DND-41 (cell line): ENCODE results near the gene PTGR1.
"Not testable (repeated sequence)": the region's sequence is repeated elsewhere in the genome, so short reads cannot be mapped to it uniquely, and the experiment has no call there.

Experiments used
- ATAC-seq: fragments of 200-7000 bp; cut with Tn5 transposase; 3 replicates; pipeline ENCODE4 v1.9.1; 2021; ENCODE audit warnings: low read depth; ENCODE audit not compliant: insufficient read depth
- DNase-seq: peaks from one replicate; pipeline ENCODE4 v3.0.0-alpha.2; 2020
- H2AFZ ChIP-seq: 2 replicates; pipeline ENCODE4 v1.6.0; 2012; ENCODE audit warnings: low read depth, low read length
- H3K27ac ChIP-seq: 2 replicates; pipeline ENCODE4 v1.5.1; 2012; ENCODE audit warnings: low read length, inconsistent platforms
- H3K27me3 ChIP-seq: fragments of 200-600 bp; sonication (generic); 2 replicates; pipeline ENCODE4 v1.6.0; 2012; ENCODE audit warnings: low read length, mild to moderate bottlenecking, inconsistent platforms; ENCODE audit not compliant: insufficient read depth, poor library complexity
- H3K36me3 ChIP-seq: 2 replicates; pipeline ENCODE4 v1.5.1; 2012; ENCODE audit warnings: low read length, inconsistent platforms; ENCODE audit not compliant: insufficient read depth
- H3K4me1 ChIP-seq: 2 replicates; pipeline ENCODE4 v1.5.1; 2012; ENCODE audit warnings: mild to moderate bottlenecking, low read length; ENCODE audit not compliant: insufficient read depth
- H3K4me2 ChIP-seq: 2 replicates; pipeline ENCODE4 v1.6.0; 2012; ENCODE audit warnings: mild to moderate bottlenecking, moderate library complexity, low read length, inconsistent platforms; ENCODE audit not compliant: insufficient read depth
- H3K4me3 ChIP-seq, 2 experiments: fragments of 200-600 bp in 1 of 2; shearing (Covaris generic) in 1 of 2; 2 replicates each; pipeline ENCODE4 v1.5.1; 2012 to 2016; ENCODE audit warnings: inconsistent platforms in 2 of 2, low read length in 2 of 2, mild to moderate bottlenecking in 2 of 2, low read depth in 1 of 2, moderate library complexity in 1 of 2
- H3K79me2 ChIP-seq: 2 replicates; pipeline ENCODE4 v1.6.0; 2012; ENCODE audit warnings: low read length, inconsistent platforms; ENCODE audit not compliant: insufficient read depth
- H3K9ac ChIP-seq: 2 replicates; pipeline ENCODE4 v1.6.0; 2012; ENCODE audit warnings: low read depth, mild to moderate bottlenecking, inconsistent platforms, low read length, moderate library complexity
- H3K9me3 ChIP-seq: 2 replicates; pipeline ENCODE4 v1.5.1; 2012; ENCODE audit warnings: low read length, moderate library complexity, mild to moderate bottlenecking, inconsistent platforms; ENCODE audit not compliant: insufficient read depth, severe bottlenecking
- H4K20me1 ChIP-seq: 2 replicates; pipeline ENCODE4 v1.6.0; 2012; ENCODE audit warnings: low read length; ENCODE audit not compliant: insufficient read depth
- EZH2 ChIP-seq: IDR thresholded peaks from 3 replicates; pipeline ENCODE4 v1.6.1; 2012; ENCODE audit warnings: borderline replicate concordance, low read depth, mild to moderate bottlenecking, moderate library complexity, low read length, inconsistent platforms; ENCODE audit not compliant: severe bottlenecking
- TF ChIP-seq, protein P1 (sequence below): IDR thresholded peaks from 2 replicates; pipeline ENCODE4 v1.5.1; 2012; ENCODE audit warnings: borderline replicate concordance, low read length, moderate library complexity, mild to moderate bottlenecking; ENCODE audit not compliant: poor library complexity, severe bottlenecking; ENCODE audit errors: extremely low read depth

The PTGR1 gene

DNA sequence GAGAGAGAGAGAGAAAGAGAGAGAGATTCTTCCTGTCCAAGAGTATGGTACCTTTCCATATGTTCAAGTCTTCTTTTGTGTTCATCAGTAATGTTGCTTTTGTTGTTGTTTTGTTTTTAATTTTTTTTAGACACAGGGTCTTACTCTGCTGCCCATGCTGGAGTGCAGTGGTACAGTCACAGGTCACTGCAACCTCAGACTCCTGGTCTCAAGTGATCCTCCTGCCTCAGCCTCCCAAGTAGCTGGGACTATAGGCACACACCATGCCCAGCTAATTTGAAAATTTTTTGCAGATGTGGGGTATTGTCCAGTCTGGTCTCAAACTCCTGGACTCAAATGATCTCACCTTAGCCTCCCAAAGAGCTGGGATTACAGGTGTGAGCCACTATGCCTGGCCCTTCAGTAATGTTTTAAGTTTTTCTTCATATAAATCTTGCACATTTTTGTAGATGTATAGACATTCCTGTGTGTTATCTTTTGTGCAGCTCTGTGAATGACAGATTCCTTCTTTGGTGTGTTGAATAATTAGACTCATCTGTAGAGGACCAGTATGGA lies 38.2 kb downstream of the PTGR1 start:
- DNase-seq = no peak
- no peak for TF ChIP-seq EZH2
- TF ChIP-seq, protein P1, sequence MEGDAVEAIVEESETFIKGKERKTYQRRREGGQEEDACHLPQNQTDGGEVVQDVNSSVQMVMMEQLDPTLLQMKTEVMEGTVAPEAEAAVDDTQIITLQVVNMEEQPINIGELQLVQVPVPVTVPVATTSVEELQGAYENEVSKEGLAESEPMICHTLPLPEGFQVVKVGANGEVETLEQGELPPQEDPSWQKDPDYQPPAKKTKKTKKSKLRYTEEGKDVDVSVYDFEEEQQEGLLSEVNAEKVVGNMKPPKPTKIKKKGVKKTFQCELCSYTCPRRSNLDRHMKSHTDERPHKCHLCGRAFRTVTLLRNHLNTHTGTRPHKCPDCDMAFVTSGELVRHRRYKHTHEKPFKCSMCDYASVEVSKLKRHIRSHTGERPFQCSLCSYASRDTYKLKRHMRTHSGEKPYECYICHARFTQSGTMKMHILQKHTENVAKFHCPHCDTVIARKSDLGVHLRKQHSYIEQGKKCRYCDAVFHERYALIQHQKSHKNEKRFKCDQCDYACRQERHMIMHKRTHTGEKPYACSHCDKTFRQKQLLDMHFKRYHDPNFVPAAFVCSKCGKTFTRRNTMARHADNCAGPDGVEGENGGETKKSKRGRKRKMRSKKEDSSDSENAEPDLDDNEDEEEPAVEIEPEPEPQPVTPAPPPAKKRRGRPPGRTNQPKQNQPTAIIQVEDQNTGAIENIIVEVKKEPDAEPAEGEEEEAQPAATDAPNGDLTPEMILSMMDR = no peak
- H3K4me3 ChIP-seq = no peak overlapping the region

DNA sequence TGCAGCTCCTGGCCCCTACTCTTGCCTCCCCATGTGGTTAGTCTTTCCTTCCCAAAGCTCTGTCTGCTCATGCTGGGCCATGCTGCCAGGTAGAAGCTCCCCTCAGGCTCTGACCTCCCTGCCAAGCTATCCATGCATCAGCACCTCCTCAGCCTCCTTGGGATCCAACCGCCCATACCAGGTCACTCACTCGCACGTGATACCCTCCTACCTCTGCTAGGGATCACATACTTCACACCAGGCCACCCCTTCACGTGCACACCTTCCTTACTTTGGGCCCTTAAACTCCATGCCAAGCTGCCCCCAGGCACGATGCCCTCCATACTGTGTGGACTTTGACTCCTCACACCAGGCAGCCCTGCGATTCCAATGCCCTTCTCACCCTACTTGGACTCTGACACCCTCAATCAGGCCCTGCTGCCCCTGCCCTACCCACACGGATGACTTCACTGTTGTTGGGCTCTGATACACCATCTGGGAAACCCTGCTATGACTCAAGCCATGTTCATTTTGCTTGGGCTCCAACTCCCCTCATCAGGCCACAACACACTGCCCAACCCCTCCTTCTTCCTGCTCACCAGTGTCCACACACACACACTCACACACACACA lies 40.3 kb downstream of the PTGR1 start:
- Histone ChIP-seq H3K9ac (no peak overlapping the region), H3K27me3 (no peaks in the 10 kb centered on the region)
- no peak for ATAC-seq

More for the DNA sequence above, 38.2 kb downstream of the PTGR1 start:
- Histone ChIP-seq H3K4me2 (no peak overlapping the region), H3K36me3 (no peaks in the 10 kb centered on the region), H3K27ac (no peak overlapping the region), H3K9me3 (no peaks in the 10 kb centered on the region), H3K9ac (no peak overlapping the region), H3K79me2 (no peaks in the 10 kb centered on the region), H2AFZ (no peak overlapping the region), H3K27me3 (no peaks in the 10 kb centered on the region), H4K20me1 (no peaks in the 10 kb centered on the region), H3K4me1 (no peaks in the 10 kb centered on the region)
- no peak for ATAC-seq

DNA sequence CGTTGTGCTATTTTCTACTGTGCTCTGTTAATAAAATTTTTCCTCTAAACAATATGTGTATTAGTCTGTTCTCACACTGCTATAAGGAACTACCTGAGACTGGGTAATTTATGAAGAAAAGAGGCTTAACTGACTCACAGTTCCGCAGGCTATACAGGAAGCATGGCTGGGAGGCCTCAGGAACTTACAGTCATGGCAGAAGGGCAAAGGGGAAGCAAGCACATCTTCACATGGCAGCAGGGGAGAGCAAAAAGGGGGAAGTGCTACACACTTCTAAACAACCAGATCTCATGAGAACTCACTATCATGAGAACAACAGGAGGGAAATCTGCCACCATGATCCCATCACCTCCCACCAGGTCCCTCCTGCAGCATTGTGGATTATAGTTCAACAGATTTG lies 44.0 kb downstream of the PTGR1 start:
- not testable (repeated sequence) for H3K27me3 ChIP-seq, DNase-seq, H3K4me1 ChIP-seq, H3K4me2 ChIP-seq, H3K27ac ChIP-seq, H4K20me1 ChIP-seq, H2AFZ ChIP-seq, H3K9ac ChIP-seq, H3K36me3 ChIP-seq, H3K4me3 ChIP-seq, ATAC-seq, H3K79me2 ChIP-seq, H3K9me3 ChIP-seq

More for the DNA sequence above, 40.3 kb downstream of the PTGR1 start:
- Histone ChIP-seq H3K9me3 (no peaks in the 10 kb centered on the region), H4K20me1 (no peaks in the 10 kb centered on the region), H3K79me2 (no peaks in the 10 kb centered on the region), H3K36me3 (no peaks in the 10 kb centered on the region), H3K27ac (no peak overlapping the region), H3K4me1 (no peaks in the 10 kb centered on the region), H2AFZ (no peak overlapping the region), H3K4me2 (no peak overlapping the region), H3K4me3 (no peak overlapping the region)
- no peak for DNase-seq
- TF ChIP-seq, protein P1 = no peak
- TF ChIP-seq EZH2 = no peak

DNA sequence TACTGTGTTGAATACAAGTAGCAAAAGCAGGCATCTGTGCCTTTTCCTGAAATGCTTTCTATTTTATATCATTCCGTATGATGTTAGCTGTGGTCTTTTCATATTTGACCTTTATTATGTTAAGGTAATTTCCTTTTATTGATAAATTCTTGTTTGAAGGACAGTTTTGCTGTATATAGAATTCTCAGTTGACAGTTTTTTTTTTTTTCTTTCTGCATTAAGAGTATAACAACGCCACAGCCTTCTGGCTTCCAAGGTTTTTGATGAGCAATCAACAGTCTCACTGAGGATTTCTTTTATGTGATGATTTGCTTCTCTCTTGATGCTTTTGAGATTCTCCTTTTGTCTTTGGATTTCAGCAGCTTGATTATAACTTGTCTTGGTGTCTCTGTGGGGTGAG lies 50.8 kb downstream of the PTGR1 start:
- Histone ChIP-seq H2AFZ (no peak overlapping the region), H3K27ac (no peak overlapping the region), H3K9me3 (no peaks in the 10 kb centered on the region), H3K4me3 (no peak overlapping the region), H3K4me1 (no peaks in the 10 kb centered on the region), H4K20me1 (no peaks in the 10 kb centered on the region), H3K4me2 (no peak overlapping the region), H3K27me3 (no peaks in the 10 kb centered on the region), H3K36me3 (no peaks in the 10 kb centered on the region), H3K9ac (no peak overlapping the region), H3K79me2 (no peaks in the 10 kb centered on the region)
- ATAC-seq (no peak), DNase-seq (no peak)
- no peak for TF ChIP-seq EZH2
- TF ChIP-seq, protein P1 = no peak
